ENCODE measurements around the gene ATF7.
"Not testable (repeated sequence)": the region's sequence is repeated elsewhere in the genome, so short reads cannot be mapped to it uniquely, and the experiment has no call there.

The ATF7 gene

DNA sequence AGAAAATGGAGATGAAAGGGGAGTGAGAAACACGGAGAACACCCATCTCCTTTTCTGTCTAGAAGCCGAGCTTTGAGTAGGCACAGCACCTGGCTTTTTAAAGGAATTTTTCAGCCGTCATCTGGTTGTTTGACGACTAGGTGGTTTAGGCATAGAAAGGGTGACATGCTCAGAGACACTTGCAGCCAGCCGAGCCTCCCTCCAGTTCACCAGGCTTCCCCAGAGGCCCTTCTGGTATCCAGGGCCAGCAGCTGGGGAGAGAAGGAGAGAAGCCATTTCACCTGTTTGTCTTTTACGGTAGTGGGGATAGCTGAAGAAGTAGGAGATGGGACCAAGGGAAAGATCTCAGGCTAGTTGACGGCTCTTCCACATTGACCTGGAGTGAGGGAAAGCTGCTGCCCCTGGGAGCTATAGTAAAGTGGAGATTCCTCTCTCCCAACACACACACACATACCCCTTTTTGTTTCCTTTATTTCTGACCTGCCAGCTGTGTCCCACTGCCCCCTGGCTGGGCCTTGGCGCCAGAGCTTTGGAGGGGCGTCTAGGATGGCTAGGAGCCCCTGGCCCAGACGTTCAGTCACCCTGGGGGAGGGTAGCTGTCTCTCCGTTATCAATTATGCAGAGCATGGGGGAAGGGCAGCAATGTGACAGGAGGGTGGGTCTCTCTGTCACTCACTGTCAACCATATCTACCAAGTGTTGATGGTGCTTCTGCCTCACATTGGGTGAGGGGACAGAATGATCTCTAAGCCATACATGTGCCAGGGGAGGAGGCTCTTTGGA is 132.4 kb downstream of the ATF7 start:
- Histone ChIP-seq H3K27ac (peak overlapping the region in 18 of 21 experiments; percentile 59 to 88 (median 79)), H3K4me3 (peak overlapping the region in 6 of 7 experiments; percentile 35 to 58 (median 45))

- peak overlapping the region; percentile 39 to 88 (median 78) for H3K27ac ChIP-seq
Measured at GRCh38 chr12:53492830-53493609, 133.2 kb downstream of the ATF7 start.

GRCh38 chr12:53492188-53492587 is 134.0 kb downstream of the ATF7 start:
- peak overlapping the region in 6 of 7 experiments; percentile 35 to 58 (median 45) for H3K4me3 ChIP-seq
- H3K27ac ChIP-seq, result peak overlapping the region in 20 of 21 experiments; percentile 39 to 88 (median 78)

More at GRCh38 chr12:53492830-53493609, 133.2 kb downstream of the ATF7 start:
- peak overlapping the region; percentile 29 to 58 (median 44) for H3K4me3 ChIP-seq

GRCh38 chr12:53489242-53489864 is 136.8 kb downstream of the ATF7 start:
- H3K27ac ChIP-seq, result no peak overlapping the region
- no peak overlapping the region for H3K4me3 ChIP-seq

DNA sequence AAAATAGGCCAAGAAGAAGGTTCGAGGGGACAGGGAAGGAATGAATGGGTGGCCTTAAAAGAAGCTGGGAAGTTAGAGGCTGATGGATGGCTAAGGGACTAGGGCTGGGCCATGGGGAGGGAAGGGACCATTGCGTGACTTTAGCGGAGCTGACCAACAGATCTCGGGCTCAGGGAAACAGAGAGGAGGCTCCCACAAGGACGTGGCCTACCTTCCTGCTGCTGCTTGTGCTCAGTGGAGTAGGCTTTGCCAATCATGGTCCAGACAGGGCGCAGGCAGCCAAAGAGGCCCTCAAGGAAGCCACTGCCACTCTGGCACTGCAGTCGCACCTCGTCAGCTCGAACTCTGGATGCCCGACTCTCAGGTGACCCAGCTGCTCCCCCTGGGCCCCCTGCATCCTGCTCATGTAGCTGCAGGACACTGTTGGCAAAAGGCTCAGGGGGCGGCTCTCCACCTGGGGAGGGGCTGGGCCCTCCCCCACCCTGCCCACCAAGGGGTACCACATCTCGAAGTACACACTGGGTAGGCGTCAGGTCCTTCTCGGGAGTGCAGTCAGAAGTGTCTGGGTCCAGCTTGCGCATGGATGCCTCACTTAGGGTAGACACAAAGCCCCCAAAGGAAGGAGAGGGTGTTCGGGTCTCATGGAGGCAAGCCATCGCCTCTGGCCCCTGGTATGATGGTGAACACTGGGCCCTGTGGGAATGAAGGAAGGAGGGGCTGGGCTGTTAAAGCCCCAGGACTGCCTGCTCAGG is 139.3 kb downstream of the ATF7 start:
- Histone ChIP-seq H3K27ac (peak overlapping the region in 2 of 21 experiments; percentile 12 to 56), H3K4me3 (no peak overlapping the region)

- peak overlapping the region in 1 of 21 experiments; percentile 12 for H3K27ac ChIP-seq
- H3K4me3 ChIP-seq, result no peak overlapping the region
Measured at GRCh38 chr12:53485955-53486735, 140.0 kb downstream of the ATF7 start.

DNA sequence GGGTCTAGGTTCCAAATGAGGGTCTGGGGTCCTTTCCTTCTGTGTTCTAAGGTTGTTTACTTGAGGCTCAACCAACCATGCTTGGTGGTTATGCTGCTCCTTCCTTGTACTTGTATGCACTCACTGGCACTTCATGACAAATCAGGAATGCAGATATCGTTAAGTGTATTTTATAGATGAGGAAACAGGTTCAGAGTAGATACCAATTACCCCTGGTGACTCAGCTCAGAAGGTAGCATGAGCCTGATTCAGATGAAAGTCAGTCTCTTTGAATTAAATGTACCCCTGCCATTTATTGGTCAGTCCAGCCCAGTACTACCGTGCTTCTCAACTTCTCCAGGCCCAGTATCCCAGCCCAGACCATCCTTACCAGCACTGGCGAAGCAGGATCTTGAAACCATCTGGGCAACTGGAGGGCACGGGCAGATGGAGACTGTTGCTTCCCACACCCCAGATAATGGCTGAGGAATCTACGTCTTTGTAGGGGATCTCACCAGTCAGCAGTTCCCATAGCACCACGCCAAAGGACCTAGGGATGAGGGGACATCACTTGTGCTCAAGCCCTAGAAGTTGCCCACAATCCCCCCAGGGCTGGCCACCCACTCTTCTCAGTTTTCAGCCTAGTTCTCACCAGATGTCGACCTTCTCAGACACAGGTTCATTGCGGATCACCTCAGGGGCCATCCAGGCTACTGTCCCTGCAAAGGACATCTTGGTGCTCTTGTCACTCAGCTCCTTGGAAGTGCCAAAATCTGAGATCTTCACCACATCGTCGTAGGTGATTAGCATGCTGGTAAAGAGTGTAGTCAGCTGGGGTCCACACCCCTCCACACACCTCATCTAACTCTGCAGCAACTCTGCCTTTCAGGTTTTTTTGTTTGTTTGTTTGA is 141.3 kb downstream of the ATF7 start:
- Histone ChIP-seq H3K27ac (peak overlapping the region in 1 of 21 experiments; percentile 20), H3K4me3 (no peak overlapping the region)

DNA sequence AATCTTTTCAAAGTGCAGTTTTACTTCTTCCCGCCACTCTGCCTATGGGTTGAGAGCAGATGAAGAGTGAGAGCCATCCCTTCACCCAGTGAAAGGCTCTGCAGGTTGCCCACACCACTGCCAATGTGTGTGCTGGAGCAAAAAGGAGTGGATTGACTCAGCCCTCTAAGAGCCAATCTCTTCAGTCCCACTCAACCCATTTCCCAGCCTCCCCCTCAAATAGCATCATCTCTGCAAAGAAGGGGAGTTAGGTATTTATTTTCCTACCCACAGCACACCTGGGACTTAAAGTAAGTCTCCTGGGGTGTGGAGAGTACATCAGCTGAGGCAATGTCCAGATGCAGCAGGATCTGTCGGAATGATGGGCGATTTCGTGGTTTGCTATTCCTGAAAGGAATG is 142.2 kb downstream of the ATF7 start:
- peak overlapping the region in 1 of 21 experiments; percentile 20 for H3K27ac ChIP-seq

DNA sequence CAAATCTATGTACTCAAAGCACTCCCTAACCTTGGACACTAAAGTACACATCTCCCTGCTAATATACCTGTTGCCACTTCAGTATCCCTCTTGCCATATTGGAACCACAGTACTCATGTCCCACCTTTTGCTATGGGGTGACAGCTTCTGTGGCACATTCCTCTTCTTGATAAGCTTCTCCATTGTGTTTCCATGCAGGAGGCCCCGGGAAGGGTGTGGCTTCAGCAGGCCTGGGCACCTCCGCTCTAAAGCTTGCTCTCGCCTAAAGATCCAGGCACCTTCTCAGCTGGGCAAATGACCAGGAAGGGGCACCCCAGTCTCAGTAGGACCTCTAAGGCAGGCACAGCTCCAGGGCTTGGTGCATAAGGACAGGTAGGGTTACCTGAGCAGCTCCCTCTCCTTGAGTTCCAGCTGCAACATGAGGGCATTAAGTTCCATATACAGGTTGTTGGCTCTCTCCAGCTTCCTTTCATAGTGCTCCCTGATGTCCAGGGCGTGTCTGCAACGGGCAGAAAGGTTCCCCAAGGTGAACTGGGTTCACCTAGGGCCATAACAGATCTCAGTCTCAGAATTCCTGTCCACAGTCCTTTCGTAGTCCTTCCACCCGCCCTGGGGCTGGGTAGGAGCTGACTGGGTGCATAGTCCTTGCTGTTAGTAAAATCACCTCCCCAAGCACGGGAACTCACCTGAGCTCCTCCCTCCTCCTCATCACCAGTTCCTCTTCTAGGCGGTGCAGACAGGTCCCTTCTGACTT is 142.8 kb downstream of the ATF7 start:
- Histone ChIP-seq H3K4me3 (no peak overlapping the region), H3K27ac (peak overlapping the region in 2 of 21 experiments; percentile 29 to 69)

More for the DNA sequence above, 142.2 kb downstream of the ATF7 start:
- no peak overlapping the region for H3K4me3 ChIP-seq

DNA sequence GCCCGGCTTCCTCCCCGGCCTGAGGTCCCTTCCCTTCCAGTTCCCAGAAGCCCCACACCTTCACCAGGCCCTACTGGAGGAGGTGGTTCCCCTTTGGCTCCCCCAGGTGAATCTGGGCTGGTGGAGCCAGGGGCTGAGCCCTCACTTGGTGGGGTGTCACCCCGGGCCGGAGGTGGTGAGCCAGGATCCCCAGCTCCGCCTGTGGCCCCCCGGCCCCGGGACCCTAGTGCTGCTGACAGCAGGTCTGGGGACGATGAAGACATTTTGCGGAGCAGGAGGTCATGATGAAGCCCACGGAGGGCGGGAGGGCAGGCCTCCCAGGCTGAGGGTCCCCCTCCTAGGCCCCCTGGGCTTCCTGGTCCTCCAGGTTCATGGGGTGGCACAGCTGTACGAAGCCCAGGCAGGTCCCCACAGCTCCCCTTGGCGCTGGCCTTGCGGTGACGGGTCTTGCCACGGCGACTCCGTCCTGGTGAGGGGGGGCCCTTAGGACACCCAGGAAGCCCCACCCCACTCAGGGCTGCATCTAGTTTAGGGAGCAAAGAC is 143.5 kb downstream of the ATF7 start:
- H3K4me3 ChIP-seq, result no peak overlapping the region
- peak overlapping the region in 4 of 21 experiments; percentile 5 to 69 (median 44) for H3K27ac ChIP-seq

DNA sequence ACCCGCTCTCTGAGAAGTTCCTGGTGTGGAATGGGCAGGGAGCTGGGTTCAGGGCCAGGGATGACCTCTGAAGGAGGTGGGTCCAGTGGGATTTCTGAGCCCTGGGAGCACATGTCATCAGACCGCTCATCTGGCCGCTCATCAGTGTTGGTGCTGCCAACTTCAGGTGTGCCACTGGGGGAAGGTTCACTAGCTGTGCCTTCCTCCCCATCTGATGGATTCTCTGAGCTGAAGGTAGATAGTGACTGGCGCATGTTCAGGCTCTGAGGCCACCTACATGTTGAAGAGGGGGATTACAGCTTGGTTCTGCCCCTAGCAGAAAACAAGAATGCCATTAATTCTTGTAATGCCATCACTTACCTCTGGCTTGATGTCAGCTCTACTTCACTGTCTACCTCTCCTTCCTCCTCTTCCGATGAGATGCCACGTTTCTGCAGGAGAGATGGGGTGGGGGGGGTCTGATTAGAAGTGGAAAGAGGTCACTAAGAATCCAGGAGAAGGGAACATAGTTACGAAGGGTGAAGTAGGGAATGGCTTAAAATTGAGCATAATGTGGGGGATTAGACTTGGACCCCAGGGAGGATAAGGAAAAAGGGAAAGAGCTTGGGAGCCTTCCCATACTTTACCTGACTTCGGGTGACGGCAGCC is 144.1 kb downstream of the ATF7 start:
- Histone ChIP-seq H3K4me3 (no peak overlapping the region), H3K27ac (peak overlapping the region in 2 of 21 experiments; percentile 57 to 69)

DNA sequence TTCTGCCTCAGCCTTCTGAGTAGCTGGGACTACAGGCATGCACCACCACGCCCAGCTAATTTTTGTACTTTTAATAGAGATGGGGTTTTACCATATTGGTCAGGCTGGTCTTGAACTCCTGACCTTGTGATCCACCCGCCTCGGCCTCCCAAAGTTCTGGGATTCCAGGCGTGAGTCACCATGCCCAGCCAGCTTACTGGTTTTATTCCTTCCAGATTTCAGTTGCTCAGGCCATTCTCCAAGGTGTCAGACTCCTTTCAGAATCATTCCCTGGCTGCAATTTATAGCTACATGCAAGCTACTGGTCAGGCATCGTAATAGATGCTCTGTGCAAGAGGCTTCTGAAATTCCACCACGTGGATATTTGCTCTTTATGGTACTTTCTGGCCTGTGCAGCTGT is 144.7 kb downstream of the ATF7 start:
- H3K4me3 ChIP-seq, result not testable (repeated sequence)
- peak overlapping the region in 1 of 21 experiments; percentile 56 for H3K27ac ChIP-seq

DNA sequence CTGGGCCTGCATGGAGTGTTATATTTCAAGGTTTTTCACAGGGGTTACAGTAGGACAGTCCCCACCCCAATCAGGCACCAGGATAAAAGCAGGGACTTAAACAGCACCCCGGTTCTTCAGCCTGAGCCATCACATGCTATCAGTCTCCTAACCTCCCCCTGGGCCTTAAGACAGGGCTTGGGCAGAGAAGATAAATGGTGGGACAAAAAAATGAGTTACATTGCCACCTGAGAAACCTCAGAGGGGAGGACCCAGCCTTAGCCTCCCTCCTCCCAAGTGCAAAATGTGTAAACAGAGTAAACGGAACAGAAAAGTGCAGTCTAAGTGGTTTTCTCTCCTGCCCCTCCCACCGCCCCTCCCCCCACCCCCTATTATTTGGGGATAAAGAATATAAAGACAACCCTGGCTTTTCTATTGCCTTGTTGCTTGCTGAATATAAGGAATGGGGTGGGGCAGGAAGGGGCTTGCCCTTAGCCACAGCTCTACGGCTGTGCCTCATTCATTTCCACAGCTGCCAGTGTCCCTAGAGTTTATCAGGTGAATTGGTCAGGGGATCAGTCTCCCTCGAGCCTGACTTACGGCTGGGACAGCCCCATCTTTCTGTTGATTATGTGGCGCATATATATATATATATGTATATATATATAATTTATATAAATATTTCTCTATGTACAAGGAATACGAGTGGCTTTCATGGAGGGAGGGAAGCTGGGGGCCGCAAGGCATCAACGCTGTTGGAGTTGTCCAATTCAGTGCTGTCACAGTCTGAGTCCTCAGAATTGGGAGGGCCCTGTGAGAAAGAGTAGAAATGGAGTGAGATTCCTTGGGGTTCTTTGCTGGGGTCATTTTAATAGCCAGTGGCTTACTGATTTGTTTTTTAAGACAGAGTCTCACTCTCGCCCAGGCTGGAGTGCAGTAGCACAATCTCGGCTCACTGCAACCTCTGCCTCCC is 145.4 kb downstream of the ATF7 start:
- H3K4me3 ChIP-seq, result no peak overlapping the region
- peak overlapping the region in 2 of 21 experiments; percentile 40 to 56 for H3K27ac ChIP-seq

- Histone ChIP-seq H3K4me3 (no peak overlapping the region), H3K27ac (no peak overlapping the region)
Measured at GRCh38 chr12:53479331-53479730, 146.9 kb downstream of the ATF7 start.

DNA sequence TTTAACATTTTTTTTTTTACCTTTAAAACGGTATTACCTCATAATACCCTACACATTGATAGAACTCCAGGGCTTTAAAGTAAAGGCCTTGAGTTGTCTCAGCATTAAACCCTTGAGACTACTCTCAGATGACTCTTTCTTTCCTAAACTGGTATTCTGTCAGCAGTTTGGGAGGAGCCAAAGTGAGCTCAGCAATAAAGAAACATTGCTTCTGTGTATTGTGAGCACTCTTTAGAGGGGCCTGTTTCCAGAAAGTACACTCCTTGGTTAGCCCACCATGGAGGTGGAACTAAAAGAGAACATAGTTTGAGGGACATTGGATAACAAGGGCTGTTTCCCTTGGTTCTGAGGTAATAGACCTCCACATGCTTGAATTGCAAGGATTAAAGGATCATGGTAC is 147.3 kb downstream of the ATF7 start:
- no peak overlapping the region for H3K4me3 ChIP-seq
- H3K27ac ChIP-seq, result peak overlapping the region in 1 of 21 experiments; percentile 5

All from skin epidermis (tissue), 12 donors.